HG03565 (cell line): Measurements from ENCODE around the gene MYMK.

Experiments
- ATAC-seq: cut with Tn5 transposase; IDR thresholded peaks from one replicate; pipeline ENCODE4 v1.9.1; 2021; ENCODE audit warnings: mild to moderate bottlenecking, moderate library complexity; ENCODE audit not compliant: unreplicated experiment

Gene MYMK

GRCh38 chr9:133471551-133472276 lies 53.0 kb downstream of the MYMK start:
- no peak for ATAC-seq

GRCh38 chr9:133470988-133471387 lies 53.8 kb downstream of the MYMK start:
- ATAC-seq, result no peak

GRCh38 chr9:133470427-133470924 lies 54.3 kb downstream of the MYMK start:
- no peak for ATAC-seq

- ATAC-seq, result no peak
These were observed 55.9 kb downstream of the MYMK start for GRCh38 chr9:133468777-133469421.

- no peak for ATAC-seq
These were observed 56.4 kb downstream of the MYMK start for GRCh38 chr9:133468374-133468773.

DNA sequence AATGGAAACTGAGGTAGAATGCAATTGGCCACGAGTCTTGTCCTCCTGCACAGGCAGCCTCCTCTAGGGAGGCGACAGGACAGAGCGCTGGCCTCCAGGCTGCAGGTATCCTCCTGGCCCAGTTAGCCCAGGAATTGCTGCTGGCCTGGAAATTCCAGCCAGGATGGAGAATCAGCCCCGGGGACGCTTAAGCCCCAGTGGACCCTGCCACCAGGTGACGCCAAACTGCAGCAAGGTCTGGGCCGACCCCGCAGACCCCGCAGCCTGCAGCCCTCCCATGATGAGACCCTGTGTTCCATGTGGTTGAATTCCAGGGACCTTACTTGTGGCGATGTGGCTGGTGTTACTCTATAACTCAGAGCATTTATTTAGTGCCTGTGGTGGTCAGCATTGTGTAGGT lies 57.7 kb downstream of the MYMK start:
- no peak for ATAC-seq

DNA sequence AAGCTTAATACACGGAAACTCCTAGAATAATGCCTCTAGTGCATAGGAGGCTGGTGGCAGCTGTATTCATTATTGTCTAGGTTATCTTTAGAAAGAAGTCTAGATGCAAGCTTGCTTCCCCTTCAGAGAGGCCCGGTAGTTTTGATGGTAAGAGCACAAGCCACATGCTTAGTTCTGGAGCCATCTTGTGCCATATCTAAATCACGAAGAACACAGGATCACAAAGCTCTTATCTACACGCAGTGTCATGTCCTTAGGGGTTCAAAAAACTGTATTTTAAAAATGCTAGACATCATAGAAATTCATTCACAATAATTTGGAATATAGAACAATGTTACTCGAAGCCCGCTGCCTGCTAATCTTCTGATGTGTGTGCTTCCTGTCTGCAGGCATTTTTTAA lies 58.8 kb downstream of the MYMK start:
- ATAC-seq, result no peak

- no peak for ATAC-seq
These were observed 60.1 kb downstream of the MYMK start for GRCh38 chr9:133464638-133465037.
